Liver (tissue), 9 donors: Measurements from ENCODE around the gene UNCX. TPM values are rescaled to one million over a fixed set of nuclear protein-coding genes. Genes with fewer than 3 reads are reported as not detected.

Source experiments
- DNase-seq: peaks from one replicate; pipeline ENCODE4 v3.0.0-alpha.2; 2017; ENCODE audit warnings: low spot score
- H3K27ac ChIP-seq, 2 donors: one replicate each; pipeline ENCODE4 v1.7.0; 2013; ENCODE audit warnings: inconsistent platforms in 2 of 2, low read length in 2 of 2, control low read depth in 1 of 2, low read depth in 1 of 2, mild to moderate bottlenecking in 1 of 2
- H3K27me3 ChIP-seq, 4 donors: one replicate each; pipeline versions ENCODE4 v1.6.1 to v1.7.0; 2013; ENCODE audit warnings: low read length in 3 of 4, inconsistent platforms in 1 of 4, mild to moderate bottlenecking in 1 of 4, moderate library complexity in 1 of 4; ENCODE audit not compliant: control insufficient read depth in 4 of 4, insufficient read depth in 4 of 4
- H3K36me3 ChIP-seq, 4 donors: one replicate each; pipeline versions ENCODE4 v1.6.1 to v1.7.0; 2013; ENCODE audit warnings: low read length in 3 of 4, mild to moderate bottlenecking in 3 of 4, low read depth in 1 of 4, moderate library complexity in 1 of 4; ENCODE audit not compliant: control insufficient read depth in 4 of 4, insufficient read depth in 3 of 4
- H3K4me1 ChIP-seq, 4 donors: one replicate each; pipeline versions ENCODE4 v1.6.1 to v1.7.0; 2013; ENCODE audit warnings: low read length in 3 of 4, mild to moderate bottlenecking in 3 of 4, moderate library complexity in 1 of 4; ENCODE audit not compliant: control insufficient read depth in 4 of 4, insufficient read depth in 4 of 4
- H3K4me3 ChIP-seq, 3 donors: one replicate each; pipeline versions ENCODE4 v1.6.1 to v1.7.0; 2013; ENCODE audit warnings: low read length in 3 of 3, control low read depth in 1 of 3, low read depth in 1 of 3, mild to moderate bottlenecking in 1 of 3
- H3K9ac ChIP-seq, 2 donors: one replicate each; pipeline ENCODE4 v1.7.0; 2013; ENCODE audit warnings: low read length in 2 of 2, mild to moderate bottlenecking in 2 of 2, moderate library complexity in 2 of 2, control low read depth in 1 of 2, low read depth in 1 of 2
- H3K9me3 ChIP-seq, 4 donors: one replicate each; pipeline versions ENCODE4 v1.6.1 to v1.7.0; 2013; ENCODE audit warnings: low read length in 3 of 4; ENCODE audit not compliant: control insufficient read depth in 4 of 4
- EGR1 ChIP-seq, 2 donors: IDR thresholded peaks; 2 replicates each; pipeline ENCODE4 v1.6.1; 2016 to 2018; ENCODE audit warnings: antibody characterized with exemption in 2 of 2, low read depth in 2 of 2
- FOXA1 ChIP-seq: IDR thresholded peaks from 2 replicates; pipeline ENCODE4 v1.6.1; 2016; ENCODE audit warnings: antibody characterized with exemption
- FOXA2 ChIP-seq: IDR thresholded peaks from 2 replicates; pipeline ENCODE4 v1.6.1; 2016; ENCODE audit warnings: antibody characterized with exemption
- GABPA ChIP-seq, 2 donors: IDR thresholded peaks in 1 of 2; conservative IDR thresholded peaks in 1 of 2; 2 replicates each; pipeline ENCODE4 v1.6.1; 2016; ENCODE audit warnings: antibody characterized with exemption in 2 of 2, mild to moderate bottlenecking in 1 of 2, moderate library complexity in 1 of 2
- HNF4A ChIP-seq, 2 donors: conservative IDR thresholded peaks; 2 replicates each; pipeline ENCODE4 v1.6.1; 2016; ENCODE audit warnings: antibody characterized with exemption in 2 of 2, mild to moderate bottlenecking in 2 of 2
- MAX ChIP-seq: IDR thresholded peaks from 2 replicates; pipeline ENCODE4 v1.6.1; 2016; ENCODE audit warnings: antibody characterized with exemption
- RAD21 ChIP-seq, 2 donors: IDR thresholded peaks; 2 replicates each; pipeline ENCODE4 v1.6.1; 2016; ENCODE audit warnings: antibody characterized with exemption in 2 of 2, mild to moderate bottlenecking in 2 of 2
- REST ChIP-seq: IDR thresholded peaks from 2 replicates; pipeline ENCODE4 v1.6.1; 2016; ENCODE audit warnings: antibody characterized with exemption, mild to moderate bottlenecking
- RXRA ChIP-seq, 2 donors: IDR thresholded peaks; 2 replicates each; pipeline ENCODE4 v1.6.1; 2017 to 2018; ENCODE audit warnings: antibody characterized with exemption in 2 of 2, mild to moderate bottlenecking in 1 of 2
- SP1 ChIP-seq: IDR thresholded peaks from 2 replicates; pipeline ENCODE4 v1.6.1; 2018; ENCODE audit warnings: antibody characterized with exemption, mild to moderate bottlenecking
- YY1 ChIP-seq: IDR thresholded peaks from 2 replicates; pipeline ENCODE4 v1.6.1; 2016; ENCODE audit warnings: antibody characterized with exemption, mild to moderate bottlenecking
- ZBTB33 ChIP-seq: IDR thresholded peaks from 2 replicates; pipeline ENCODE4 v1.6.1; 2016; ENCODE audit warnings: antibody characterized with exemption
- WGBS: extraction: QIAGEN DNeasy Blood & Tissue Kit; methylation state at CpG from one replicate; pipeline ENCODE4 v1.1.7; 2013; 5-methylcytosine and 5-hydroxymethylcytosine counted together
- polyA plus RNA-seq, 2 donors: library from polyadenylated mRNA; stranded (reverse) in 1 of 2; unstranded in 1 of 2; fragments of 200-250 nt in 1 of 2; fragments of >200 nt in 1 of 2; fragmentation: Nextera tagmentation in 1 of 2; extraction: Ambion mirVana in 1 of 2; gene quantifications; one replicate each; pipeline versions ENCODE4 v1.2.1 to v1.2.3, GENCODE V29; 2013 to 2015
- total RNA-seq, 2 donors: library from RNA; depleted of rRNA; stranded (reverse); fragments of >200 nt; gene quantifications; one replicate each; pipeline ENCODE4 v1.2.3, GENCODE V29; 2014
- TF ChIP-seq, protein P1 (sequence below): IDR thresholded peaks from 2 replicates; pipeline ENCODE4 v1.6.1; 2016; ENCODE audit warnings: antibody characterized with exemption
- donor health status: healthy.
- donor health status: healthy.
- donor health status: healthy.
- donor health status: healthy.
- donor health status: healthy.

Gene UNCX
- total and polyA plus RNA-seq, 4 donors: not detected

GRCh38 chr7:1274876-1275375, 42.3 kb downstream of the UNCX start:
- Histone ChIP-seq H3K4me3 (no peak overlapping the region), H3K36me3 (no peaks in the 10 kb centered on the region), H3K27me3 (peaks cover 0 to 7% (median under 1%) of the 10 kb centered on the region in 4 donors), H3K27ac (no peak overlapping the region), H3K9ac (no peak overlapping the region), H3K4me1 (no peaks in the 10 kb centered on the region), H3K9me3 (peaks cover 0 to 4% (median 1%) of the 10 kb centered on the region in 4 donors)
- no peak for DNase-seq
- 73% methylated on average over 18 of the region's 18 CpGs for WGBS
- TF ChIP-seq HNF4A (conservative IDR thresholded peaks at IDR 0.05) (no peak), YY1 (no peak), FOXA2 (no peak)

DNA sequence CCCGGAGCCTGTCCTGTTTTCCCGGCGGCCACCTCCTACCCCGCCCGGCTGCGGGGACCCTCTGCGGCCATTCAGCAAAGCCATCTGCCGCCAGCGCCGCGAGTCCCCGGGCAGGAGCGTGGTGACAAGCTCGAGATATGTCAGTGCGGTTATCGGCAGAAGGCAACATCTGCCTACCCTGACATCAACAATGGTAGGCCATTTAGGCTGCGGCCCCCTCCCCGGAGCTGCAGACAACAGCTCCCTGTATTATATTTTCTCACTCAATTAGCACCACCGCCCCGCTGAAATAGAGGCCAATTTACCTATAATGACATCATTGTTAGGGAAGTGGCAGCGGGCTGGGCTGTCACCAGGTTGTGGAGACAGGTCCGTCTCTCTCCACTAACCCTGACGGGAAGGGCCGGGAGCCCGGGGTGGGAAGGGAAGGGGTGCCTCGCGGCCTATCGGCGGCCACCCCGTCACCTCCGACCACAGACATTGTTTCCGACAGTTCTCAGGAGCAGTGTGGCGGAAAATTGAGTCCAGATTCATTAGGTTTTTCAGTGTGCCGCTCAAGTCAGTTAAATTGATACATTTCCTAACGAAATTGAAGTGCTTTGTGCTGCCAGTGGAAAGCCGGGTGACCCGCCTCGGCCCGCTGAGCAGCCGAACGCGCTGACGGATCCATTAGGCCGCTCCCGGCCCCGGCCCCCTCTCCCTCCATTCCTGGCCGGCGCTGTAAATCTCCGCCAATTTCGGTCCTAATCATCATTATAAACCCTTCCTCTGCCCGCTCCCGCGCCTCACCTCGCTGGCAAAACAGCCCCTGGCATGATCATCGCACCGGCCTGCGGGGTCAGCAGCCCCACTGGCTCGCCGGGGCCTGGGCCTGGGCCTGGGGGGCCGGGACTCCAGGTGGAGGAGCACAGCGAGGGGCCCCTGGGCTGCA, 43.0 kb downstream of the UNCX start:
- WGBS: 70% methylated on average over 61 of the region's 61 CpGs

GRCh38 chr7:1276626-1277175, 44.0 kb downstream of the UNCX start:
- Histone ChIP-seq H3K4me3 (no peak overlapping the region), H3K9ac (no peak overlapping the region), H3K4me1 (no peaks in the 10 kb centered on the region), H3K9me3 (peaks cover 0 to 4% (median 1%) of the 10 kb centered on the region in 4 donors), H3K27ac (no peak overlapping the region), H3K27me3 (peaks cover 0 to 7% (median under 1%) of the 10 kb centered on the region in 4 donors), H3K36me3 (no peaks in the 10 kb centered on the region)
- TF ChIP-seq FOXA1: no peak
- TF ChIP-seq RAD21 (IDR thresholded peaks at IDR 0.05): no peak
- no peak for TF ChIP-seq EGR1 (IDR thresholded peaks at IDR 0.05; ENCODE audit: low read depth in 2 of 2)
- TF ChIP-seq MAX: no peak
- TF ChIP-seq, protein P1, sequence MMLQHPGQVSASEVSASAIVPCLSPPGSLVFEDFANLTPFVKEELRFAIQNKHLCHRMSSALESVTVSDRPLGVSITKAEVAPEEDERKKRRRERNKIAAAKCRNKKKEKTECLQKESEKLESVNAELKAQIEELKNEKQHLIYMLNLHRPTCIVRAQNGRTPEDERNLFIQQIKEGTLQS: no peak
- TF ChIP-seq YY1: no peak
- no peak for TF ChIP-seq GABPA (IDR thresholded peaks at IDR 0.05 in 1 of 2, conservative IDR thresholded peaks at IDR 0.05 in 1 of 2)
- no peak for DNase-seq
- WGBS: 96% methylated on average over 10 of the region's 10 CpGs

More for the DNA sequence above, 43.0 kb downstream of the UNCX start:
- H3K4me3 ChIP-seq: no peak overlapping the region
- peaks cover 0 to 7% (median under 1%) of the 10 kb centered on the region in 4 donors for H3K27me3 ChIP-seq
- no peaks in the 10 kb centered on the region for H3K36me3 ChIP-seq
- no peak overlapping the region for H3K27ac ChIP-seq
- H3K9ac ChIP-seq: no peak overlapping the region
- DNase-seq: no peak
- H3K9me3 ChIP-seq: peaks cover 0 to 4% (median 1%) of the 10 kb centered on the region in 4 donors
- H3K4me1 ChIP-seq: no peaks in the 10 kb centered on the region
- TF ChIP-seq, protein P1: no peak

- no peak for DNase-seq
- H3K9ac ChIP-seq: no peak overlapping the region
- H3K27ac ChIP-seq: no peak overlapping the region
- H3K4me3 ChIP-seq: no peak overlapping the region
- no peaks in the 10 kb centered on the region for H3K4me1 ChIP-seq
- peaks cover 0 to 7% (median under 1%) of the 10 kb centered on the region in 4 donors for H3K27me3 ChIP-seq
- H3K36me3 ChIP-seq: no peaks in the 10 kb centered on the region
- 92% methylated on average over 10 of the region's 10 CpGs for WGBS
- H3K9me3 ChIP-seq: peaks cover 0 to 4% (median 0%) of the 10 kb centered on the region in 4 donors
- no peak for TF ChIP-seq REST
- no peak for TF ChIP-seq FOXA1
- no peak for TF ChIP-seq EGR1 (IDR thresholded peaks at IDR 0.05; ENCODE audit: low read depth in 2 of 2)
- no peak for TF ChIP-seq RXRA (IDR thresholded peaks at IDR 0.05)
- no peak for TF ChIP-seq YY1
- TF ChIP-seq FOXA2: no peak
- TF ChIP-seq HNF4A (conservative IDR thresholded peaks at IDR 0.05): no peak
- TF ChIP-seq, protein P1: no peak
- no peak for TF ChIP-seq SP1
- TF ChIP-seq ZBTB33: no peak
Observed at GRCh38 chr7:1278543-1278942, 45.9 kb downstream of the UNCX start.
